CD4-positive, alpha-beta T cell treated with Interleukin-4 for 1 hour (primary cell): ENCODE data around the gene RPS19.

Experiments used
- DNase-seq, 2 donors: peaks; one replicate each; pipeline ENCODE4 v3.0.0-alpha.2; 2020 to 2022

RPS19 gene

GRCh38 chr19:41859618-41860418, at the start of gene RPS19:
RPS19 (plus strand) TSS chr19:41860255; CDS start chr19:41860775, 520 bp downstream.
- peak; percentile 98 to 99 for DNase-seq

- DNase-seq: no peak
Measured at GRCh38 chr19:41810301-41810700, 49.8 kb upstream of the RPS19 start.

- DNase-seq: peak; percentile 22 to 64
Measured at GRCh38 chr19:41811036-41811435, 49.0 kb upstream of the RPS19 start.

- no peak for DNase-seq
Measured at GRCh38 chr19:41811981-41812380, 48.1 kb upstream of the RPS19 start.

GRCh38 chr19:41813911-41814310, 46.1 kb upstream of the RPS19 start:
- DNase-seq: no peak

- no peak for DNase-seq
Measured at GRCh38 chr19:41815301-41815700, 44.8 kb upstream of the RPS19 start.

GRCh38 chr19:41816761-41817160, 43.3 kb upstream of the RPS19 start:
- DNase-seq: no peak

- DNase-seq: peak; percentile 64 to 66
Measured at GRCh38 chr19:41821003-41821735, 38.9 kb upstream of the RPS19 start.

GRCh38 chr19:41837981-41838708, 21.9 kb upstream of the RPS19 start:
- DNase-seq: no peak

- DNase-seq: no peak
Measured at GRCh38 chr19:41839211-41839610, 20.8 kb upstream of the RPS19 start.

- DNase-seq: no peak
Measured at GRCh38 chr19:41843371-41843770, 16.7 kb upstream of the RPS19 start.

GRCh38 chr19:41844601-41845000, 15.5 kb upstream of the RPS19 start, which contains the start of gene LYPD4:
LYPD4 (minus strand) TSS chr19:41844683; CDS start chr19:41839285, 5,398 bp downstream.
- DNase-seq: no peak

GRCh38 chr19:41845001-41845050, 15.2 kb upstream of the RPS19 start, which contains the start of gene DMRTC2:
DMRTC2 (plus strand) TSS chr19:41845042; CDS start chr19:41847429, 2,387 bp downstream.
- no peak for DNase-seq

- no peak for DNase-seq
Measured at GRCh38 chr19:41845051-41845590, 14.9 kb upstream of the RPS19 start.

GRCh38 chr19:41847351-41848105, 12.5 kb upstream of the RPS19 start:
- no peak for DNase-seq

- no peak for DNase-seq
Measured at GRCh38 chr19:41848666-41849065, 11.4 kb upstream of the RPS19 start.

- DNase-seq: no peak
Measured at GRCh38 chr19:41849067-41849466, 11.0 kb upstream of the RPS19 start.

GRCh38 chr19:41850381-41850780, 9.7 kb upstream of the RPS19 start:
- no peak for DNase-seq

GRCh38 chr19:41851456-41851855, 8.6 kb upstream of the RPS19 start:
- DNase-seq: no peak

GRCh38 chr19:41853344-41853743, 6.7 kb upstream of the RPS19 start:
- no peak for DNase-seq

GRCh38 chr19:41853768-41854167, 6.3 kb upstream of the RPS19 start:
- no peak for DNase-seq

- DNase-seq: no peak
Measured at GRCh38 chr19:41859213-41859617, 840 bp upstream of the RPS19 start.
